Heart right ventricle (tissue), 16 donors: Measurements from ENCODE around the gene EFCC1. TPM values are rescaled to one million over a fixed set of nuclear protein-coding genes. Genes with fewer than 3 reads are reported as not detected.

Experiments used
- ATAC-seq, 8 donors: fragments of 200-7000 bp; cut with Tn5 transposase; one replicate each; pipeline ENCODE4 v1.9.1; 2020; ENCODE audit warnings: mild to moderate bottlenecking in 8 of 8, moderate library complexity in 8 of 8, moderate number of reproducible peaks in 1 of 8
- DNase-seq, 2 donors: peaks; one replicate each; pipeline ENCODE4 v3.0.0-alpha.2; 2020
- H3K27ac ChIP-seq, 10 donors: fragments of 200-600 bp; sonication (generic) in 2 of 10; one replicate each; pipeline versions ENCODE4 v1.5.0 to v1.8.0; 2020 to 2022; ENCODE audit warnings: mild to moderate bottlenecking in 3 of 10
- H3K27me3 ChIP-seq, 7 donors: fragments of 200-600 bp; one replicate each; pipeline ENCODE4 v1.8.0; 2021 to 2022; ENCODE audit warnings: mild to moderate bottlenecking in 2 of 7
- H3K36me3 ChIP-seq, 9 donors: fragments of 200-600 bp; sonication (generic) in 1 of 9; one replicate each; pipeline versions ENCODE4 v1.5.0 to v1.8.0; 2020 to 2022; ENCODE audit warnings: mild to moderate bottlenecking in 2 of 9
- H3K4me1 ChIP-seq, 9 donors: fragments of 200-600 bp; sonication (generic) in 1 of 9; one replicate each; pipeline versions ENCODE4 v1.5.0 to v1.8.0; 2020 to 2022; ENCODE audit warnings: mild to moderate bottlenecking in 4 of 9
- H3K4me3 ChIP-seq, 10 donors: fragments of 200-600 bp; sonication (generic) in 2 of 10; one replicate each; pipeline versions ENCODE4 v1.5.0 to v1.8.0; 2020 to 2022; ENCODE audit warnings: mild to moderate bottlenecking in 7 of 10, moderate library complexity in 2 of 10
- H3K9me3 ChIP-seq, 11 donors: fragments of 200-600 bp in 10 of 11; sonication (generic) in 2 of 11; one replicate each; pipeline versions ENCODE4 v1.5.0 to v1.8.0; 2013 to 2022; ENCODE audit warnings: mild to moderate bottlenecking in 2 of 11, control low read depth in 1 of 11, moderate library complexity in 1 of 11
- WGBS, 2 donors: extraction: QIAGEN DNeasy Blood & Tissue Kit; methylation state at CpG; one replicate each; pipeline ENCODE4 v1.1.7; 2013; ENCODE audit warnings: inconsistent platforms in 1 of 2; 5-methylcytosine and 5-hydroxymethylcytosine counted together
- intact Hi-C, 10 donors: fragments of 100-400 bp; cut with DNase I; formaldehyde crosslinking; loops; one replicate each; pipeline versions ENCODE4 v1.11.1 to v1.14.2; 2022
- polyA plus RNA-seq, 2 donors: library from polyadenylated mRNA; stranded (reverse); fragments of 200-250 nt; gene quantifications; one replicate each; pipeline ENCODE4 v1.2.3, GENCODE V29; 2013
- total RNA-seq, 10 donors: library from RNA; stranded (reverse); fragmentation: NEBNext Ultra II Directional in 3 of 10; extraction: Animal tissue kit (Norgen Biotek cat#: 25700) in 3 of 10; gene quantifications; one replicate each; pipeline versions ENCODE4 v1.2.1 to v1.2.4, GENCODE V29; 2021 to 2023
- TF ChIP-seq, protein P1 (sequence below), 9 donors: fragments of 200-600 bp; sonication (generic) in 2 of 9; IDR thresholded peaks; one replicate each; pipeline versions ENCODE4 v1.5.0 to v1.8.0; 2021 to 2022; ENCODE audit warnings: antibody characterized with exemption in 9 of 9, mild to moderate bottlenecking in 5 of 9, moderate library complexity in 1 of 9
- donor health status: Arrhythmogenic right ventricular cardiomyopathy.
- donor health status: ischemic (EF 13 %, LVEDD 7.1; RV severe dilation, severe dysfunction).
- donor health status: healthy with polysubstance abuse.
- donor health status: DM: no; HTN: yes; CAD: no.
- donor health status: DM: no; HTN: no; CAD: no.
- donor health status: ischemic (EF 25% LVEDD 6.9; RV normal size, moderate dysfunction).
- donor health status: ischemic (EF 25% LVEDD 5.7; RV mildly dilated, moderate dysfunction).
- donor health status: healthy.
- donor health status: DM: yes; HTN: yes; CAD: no.
- donor health status: Ischemic cardiomyopathy.
- donor health status: ischemic (EF 35%, LVEDD 5.7; RV mildly dilated, moderate dysfunction).
- donor health status: nonischemic (EF 11% LVEDD 7.7; RV severe dilation, severe dysfunction).
- donor health status: DM: yes; HTN: yes; CAD: no.
- donor health status: PGD.
- donor health status: ischemic (EF 29% LVEDD 5.4; RV normal size, mild dysfunction).
- donor health status: nonischemic (EF 23%, LVEDD 6.1; RV moderate dilation, normal function).

Gene EFCC1
- total and polyA plus RNA-seq, 12 donors: 1.0 to 3.3 (median 2.1) TPM

DNA sequence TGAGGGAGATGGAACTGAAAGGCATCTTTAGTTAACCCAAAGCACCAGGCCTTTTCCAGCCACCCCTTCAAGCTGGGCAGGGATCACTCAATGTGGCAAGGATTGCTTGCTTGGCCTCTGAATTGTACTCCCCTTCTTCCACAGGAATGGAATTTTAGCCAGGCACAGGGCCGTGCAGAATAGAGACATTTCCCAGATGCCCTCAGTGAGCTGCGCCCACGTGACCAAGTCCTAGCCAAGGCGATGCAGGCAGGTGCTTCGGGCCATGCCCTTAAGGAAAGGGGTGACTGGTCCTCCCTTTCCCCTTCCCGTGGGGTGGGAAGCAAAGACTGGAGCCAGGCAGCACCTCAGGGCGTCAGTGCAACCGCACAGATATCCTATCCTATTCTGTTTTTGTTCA, 77.4 kb downstream of the EFCC1 start:
- H3K36me3 ChIP-seq: no peaks in the 10 kb centered on the region
- peak in 5 of 8 donors; percentile 35 to 75 (median 56) for ATAC-seq
- no peak overlapping the region for H3K4me3 ChIP-seq
- TF ChIP-seq, protein P1, sequence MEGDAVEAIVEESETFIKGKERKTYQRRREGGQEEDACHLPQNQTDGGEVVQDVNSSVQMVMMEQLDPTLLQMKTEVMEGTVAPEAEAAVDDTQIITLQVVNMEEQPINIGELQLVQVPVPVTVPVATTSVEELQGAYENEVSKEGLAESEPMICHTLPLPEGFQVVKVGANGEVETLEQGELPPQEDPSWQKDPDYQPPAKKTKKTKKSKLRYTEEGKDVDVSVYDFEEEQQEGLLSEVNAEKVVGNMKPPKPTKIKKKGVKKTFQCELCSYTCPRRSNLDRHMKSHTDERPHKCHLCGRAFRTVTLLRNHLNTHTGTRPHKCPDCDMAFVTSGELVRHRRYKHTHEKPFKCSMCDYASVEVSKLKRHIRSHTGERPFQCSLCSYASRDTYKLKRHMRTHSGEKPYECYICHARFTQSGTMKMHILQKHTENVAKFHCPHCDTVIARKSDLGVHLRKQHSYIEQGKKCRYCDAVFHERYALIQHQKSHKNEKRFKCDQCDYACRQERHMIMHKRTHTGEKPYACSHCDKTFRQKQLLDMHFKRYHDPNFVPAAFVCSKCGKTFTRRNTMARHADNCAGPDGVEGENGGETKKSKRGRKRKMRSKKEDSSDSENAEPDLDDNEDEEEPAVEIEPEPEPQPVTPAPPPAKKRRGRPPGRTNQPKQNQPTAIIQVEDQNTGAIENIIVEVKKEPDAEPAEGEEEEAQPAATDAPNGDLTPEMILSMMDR (IDR thresholded peaks at IDR 0.05): no peak
- intact Hi-C loops: loop anchor here in 1 of 10 donors (10.0 kb wide), 1 partner anchor 104 kb away; no protein-coding TSS in a partner anchor
- no peak for DNase-seq
- WGBS, 2 donors: 61 to 62% methylated on average over 8 of the region's 8 CpGs
- no peaks in the 10 kb centered on the region for H3K27me3 ChIP-seq
- peaks cover 0 to 5% (median 0%) of the 10 kb centered on the region in 9 donors for H3K4me1 ChIP-seq
- H3K27ac ChIP-seq: no peak overlapping the region
- H3K9me3 ChIP-seq: no peaks in the 10 kb centered on the region

GRCh38 chr3:129081503-129081902, 80.4 kb downstream of the EFCC1 start:
- Histone ChIP-seq H3K36me3 (no peaks in the 10 kb centered on the region), H3K4me1 (peaks cover 0 to 5% (median 0%) of the 10 kb centered on the region in 9 donors), H3K27ac (no peak overlapping the region), H3K27me3 (no peaks in the 10 kb centered on the region), H3K9me3 (no peaks in the 10 kb centered on the region), H3K4me3 (no peak overlapping the region)
- DNase-seq (no peak), ATAC-seq (no peak)
- intact Hi-C loops: loop anchor here in 2 of 10 donors (10.0 kb wide), 1 partner anchor 107 kb away; no protein-coding TSS in a partner anchor
- TF ChIP-seq, protein P1 (IDR thresholded peaks at IDR 0.05): no peak
- WGBS, 2 donors: 57 to 70% methylated on average over 8 of the region's 8 CpGs

- no peaks in the 10 kb centered on the region for H3K9me3 ChIP-seq
- 76 to 77% methylated on average over 9 of the region's 9 CpGs for WGBS, 2 donors
- intact Hi-C loops: loop anchor here in 2 of 10 donors (10.0 kb wide), 1 partner anchor 107 kb away; no protein-coding TSS in a partner anchor
- H3K4me1 ChIP-seq: peaks cover under 1 to 9% (median 4%) of the 10 kb centered on the region in 9 donors
- H3K4me3 ChIP-seq: no peak overlapping the region
- no peak overlapping the region for H3K27ac ChIP-seq
- H3K27me3 ChIP-seq: no peaks in the 10 kb centered on the region
- H3K36me3 ChIP-seq: no peaks in the 10 kb centered on the region
- no peak for ATAC-seq
- no peak for DNase-seq
- TF ChIP-seq, protein P1 (IDR thresholded peaks at IDR 0.05): no peak
Measured at GRCh38 chr3:129082026-129082425, 80.9 kb downstream of the EFCC1 start.

- ATAC-seq (no peak), DNase-seq (no peak)
- no peaks in the 10 kb centered on the region for H3K27me3 ChIP-seq
- peaks cover 4 to 11% (median 7%) of the 10 kb centered on the region in 9 donors for H3K4me1 ChIP-seq
- no peaks in the 10 kb centered on the region for H3K9me3 ChIP-seq
- H3K27ac ChIP-seq: no peak overlapping the region
- intact Hi-C loops: loop anchor here in 2 of 10 donors (10.0 kb wide), 1 partner anchor 110 kb away; no protein-coding TSS in a partner anchor
- no peaks in the 10 kb centered on the region for H3K36me3 ChIP-seq
- H3K4me3 ChIP-seq: no peak overlapping the region
- 89 to 92% methylated on average over 6 of the region's 6 CpGs for WGBS, 2 donors
- TF ChIP-seq, protein P1 (IDR thresholded peaks at IDR 0.05): no peak
Measured at GRCh38 chr3:129084501-129084900, 83.4 kb downstream of the EFCC1 start.
